GM19239 (cell line): ENCODE data around the gene SLC16A4.

Experiments used
- DNase-seq: peaks from one replicate; pipeline ENCODE4 v3.0.0; 2011; ENCODE audit warnings: low spot score; ENCODE audit not compliant: insufficient read length
- FAIRE-seq: peaks from 2 replicates; lab custom pipeline; 2011; peaks lifted over from hg19 to GRCh38; lab: Jason Lieb, UNC

Gene SLC16A4

GRCh38 chr1:110370827-110371226 lies 20.0 kb downstream of the SLC16A4 start:
- DNase-seq (no peak), FAIRE-seq (no peak)

GRCh38 chr1:110364221-110364620 lies 26.6 kb downstream of the SLC16A4 start:
- FAIRE-seq (no peak), DNase-seq (no peak)

GRCh38 chr1:110361856-110362255 lies 29.0 kb downstream of the SLC16A4 start:
- no peak for FAIRE-seq
- no peak for DNase-seq

- no peak for DNase-seq
- FAIRE-seq = no peak
These were observed 30.4 kb downstream of the SLC16A4 start for GRCh38 chr1:110360431-110360830.

- no peak for FAIRE-seq
- DNase-seq = no peak
These were observed 34.4 kb downstream of the SLC16A4 start for GRCh38 chr1:110356379-110356778.

GRCh38 chr1:110355321-110355720 lies 35.5 kb downstream of the SLC16A4 start:
- FAIRE-seq = no peak

GRCh38 chr1:110350360-110350759 lies 40.5 kb downstream of the SLC16A4 start:
- no peak for FAIRE-seq
- DNase-seq = no peak

More at GRCh38 chr1:110355321-110355720, 35.5 kb downstream of the SLC16A4 start:
- DNase-seq = no peak

- DNase-seq (no peak), FAIRE-seq (no peak)
These were observed 42.1 kb downstream of the SLC16A4 start for GRCh38 chr1:110348771-110349170.

- no peak for FAIRE-seq
- no peak for DNase-seq
These were observed 42.8 kb downstream of the SLC16A4 start for GRCh38 chr1:110348050-110348449.

GRCh38 chr1:110347182-110347893 lies 43.5 kb downstream of the SLC16A4 start:
- DNase-seq (no peak), FAIRE-seq (no peak)

- FAIRE-seq (no peak), DNase-seq (no peak)
These were observed 44.1 kb downstream of the SLC16A4 start for GRCh38 chr1:110346690-110347089.

GRCh38 chr1:110345480-110345879 lies 45.3 kb downstream of the SLC16A4 start:
- DNase-seq (no peak), FAIRE-seq (no peak)

GRCh38 chr1:110344152-110344551 lies 46.7 kb downstream of the SLC16A4 start:
- FAIRE-seq = no peak
- DNase-seq = no peak

GRCh38 chr1:110343249-110343648 lies 47.6 kb downstream of the SLC16A4 start:
- DNase-seq (no peak), FAIRE-seq (no peak)

GRCh38 chr1:110341872-110342331 lies 48.9 kb downstream of the SLC16A4 start:
- no peak for DNase-seq
- FAIRE-seq = no peak

- no peak for DNase-seq
- no peak for FAIRE-seq
These were observed 49.5 kb downstream of the SLC16A4 start for GRCh38 chr1:110341146-110341871.

- no peak for DNase-seq
- FAIRE-seq = no peak
These were observed 50.7 kb downstream of the SLC16A4 start for GRCh38 chr1:110340207-110340468.

- FAIRE-seq = peak; percentile 4
- peak; percentile 20 for DNase-seq
These were observed 51.2 kb downstream of the SLC16A4 start for GRCh38 chr1:110339407-110340206.

GRCh38 chr1:110338886-110339406 lies 51.9 kb downstream of the SLC16A4 start, which contains the start of gene RBM15:
RBM15 (plus strand) TSS chr1:110339377; CDS start chr1:110339406, 29 bp downstream.
- FAIRE-seq = peak; percentile 99

GRCh38 chr1:110338309-110338885 lies 52.4 kb downstream of the SLC16A4 start:
- peak; percentile 66 for DNase-seq
- FAIRE-seq = no peak

More at GRCh38 chr1:110338886-110339406, 51.9 kb downstream of the SLC16A4 start, which contains the start of gene RBM15:
- peak; percentile 65 for DNase-seq
